Stomach smooth muscle (tissue), 2 donors: ENCODE results near the gene SV2B.
"Not testable (repeated sequence)": the region's sequence is repeated elsewhere in the genome, so short reads cannot be mapped to it uniquely, and the experiment has no call there.

Experiments
- H3K27ac ChIP-seq: one replicate; pipeline ENCODE4 v1.7.0; 2013; ENCODE audit warnings: mild to moderate bottlenecking, low read length, inconsistent platforms
- H3K27me3 ChIP-seq, 2 donors: one replicate each; pipeline ENCODE4 v1.7.0; 2013; ENCODE audit warnings: low read length in 2 of 2; ENCODE audit not compliant: insufficient read depth in 2 of 2, control insufficient read depth in 1 of 2
- H3K36me3 ChIP-seq, 2 donors: one replicate each; pipeline ENCODE4 v1.7.0; 2013; ENCODE audit warnings: low read length in 2 of 2; ENCODE audit not compliant: control insufficient read depth in 2 of 2, insufficient read depth in 2 of 2
- H3K4me1 ChIP-seq: one replicate; pipeline ENCODE4 v1.7.0; 2013; ENCODE audit warnings: low read length; ENCODE audit not compliant: control insufficient read depth, insufficient read depth
- H3K4me3 ChIP-seq, 2 donors: one replicate each; pipeline ENCODE4 v1.7.0; 2013; ENCODE audit warnings: low read length in 2 of 2
- H3K9ac ChIP-seq, 2 donors: one replicate each; pipeline ENCODE4 v1.7.0; 2013; ENCODE audit warnings: low read length in 2 of 2, mild to moderate bottlenecking in 1 of 2
- H3K9me3 ChIP-seq, 2 donors: one replicate each; pipeline ENCODE4 v1.7.0; 2013; ENCODE audit warnings: low read length in 2 of 2; ENCODE audit not compliant: control insufficient read depth in 2 of 2
- donor health status: healthy.
- donor health status: Pancreatic carcinoma.

SV2B gene

GRCh38 chr15:91336687-91337086 lies 236.6 kb downstream of the SV2B start:
- Histone ChIP-seq H3K36me3 (no peaks in the 10 kb centered on the region), H3K4me3 (no peak overlapping the region), H3K27ac (no peak overlapping the region), H3K9me3 (no peaks in the 10 kb centered on the region), H3K27me3 (no peaks in the 10 kb centered on the region), H3K4me1 (no peaks in the 10 kb centered on the region), H3K9ac (no peak overlapping the region)

- Histone ChIP-seq H3K4me3 (no peak overlapping the region), H3K27me3 (no peaks in the 10 kb centered on the region), H3K36me3 (no peaks in the 10 kb centered on the region), H3K9ac (no peak overlapping the region), H3K4me1 (no peaks in the 10 kb centered on the region), H3K27ac (no peak overlapping the region), H3K9me3 (peaks cover 0 to 3% of the 10 kb centered on the region in 2 donors)
Observed at GRCh38 chr15:91338766-91339165, 238.7 kb downstream of the SV2B start.

GRCh38 chr15:91342097-91342496 lies 242.0 kb downstream of the SV2B start:
- peaks cover 0 to 3% of the 10 kb centered on the region in 2 donors for H3K9me3 ChIP-seq

GRCh38 chr15:91344912-91345311 lies 244.9 kb downstream of the SV2B start:
- not testable (repeated sequence) for H3K27me3 ChIP-seq, H3K4me1 ChIP-seq, H3K9me3 ChIP-seq, H3K4me3 ChIP-seq, H3K9ac ChIP-seq, H3K27ac ChIP-seq, H3K36me3 ChIP-seq

More at GRCh38 chr15:91342097-91342496, 242.0 kb downstream of the SV2B start:
- no peaks in the 10 kb centered on the region for H3K27me3 ChIP-seq
- no peaks in the 10 kb centered on the region for H3K4me1 ChIP-seq
- no peaks in the 10 kb centered on the region for H3K36me3 ChIP-seq
- no peak overlapping the region for H3K4me3 ChIP-seq
- no peak overlapping the region for H3K9ac ChIP-seq
- H3K27ac ChIP-seq: no peak overlapping the region

- Histone ChIP-seq H3K27me3 (no peaks in the 10 kb centered on the region), H3K4me3 (no peak overlapping the region), H3K9me3 (peaks cover 0 to 3% of the 10 kb centered on the region in 2 donors), H3K4me1 (no peaks in the 10 kb centered on the region), H3K9ac (no peak overlapping the region), H3K27ac (no peak overlapping the region), H3K36me3 (no peaks in the 10 kb centered on the region)
Observed at GRCh38 chr15:91345736-91346135, 245.7 kb downstream of the SV2B start.

GRCh38 chr15:91346259-91346658 lies 246.2 kb downstream of the SV2B start:
- Histone ChIP-seq H3K27ac (no peak overlapping the region), H3K36me3 (no peaks in the 10 kb centered on the region), H3K4me3 (no peak overlapping the region), H3K9me3 (peaks cover 0 to 3% of the 10 kb centered on the region in 2 donors), H3K4me1 (no peaks in the 10 kb centered on the region), H3K9ac (no peak overlapping the region), H3K27me3 (no peaks in the 10 kb centered on the region)

- Histone ChIP-seq H3K27me3 (no peaks in the 10 kb centered on the region), H3K36me3 (no peaks in the 10 kb centered on the region), H3K9me3 (no peaks in the 10 kb centered on the region), H3K4me1 (no peaks in the 10 kb centered on the region), H3K9ac (no peak overlapping the region), H3K27ac (no peak overlapping the region), H3K4me3 (no peak overlapping the region)
Observed at GRCh38 chr15:91348752-91349500, 248.9 kb downstream of the SV2B start.
